ENCODE results near the gene HMGCL.

HMGCL gene

DNA sequence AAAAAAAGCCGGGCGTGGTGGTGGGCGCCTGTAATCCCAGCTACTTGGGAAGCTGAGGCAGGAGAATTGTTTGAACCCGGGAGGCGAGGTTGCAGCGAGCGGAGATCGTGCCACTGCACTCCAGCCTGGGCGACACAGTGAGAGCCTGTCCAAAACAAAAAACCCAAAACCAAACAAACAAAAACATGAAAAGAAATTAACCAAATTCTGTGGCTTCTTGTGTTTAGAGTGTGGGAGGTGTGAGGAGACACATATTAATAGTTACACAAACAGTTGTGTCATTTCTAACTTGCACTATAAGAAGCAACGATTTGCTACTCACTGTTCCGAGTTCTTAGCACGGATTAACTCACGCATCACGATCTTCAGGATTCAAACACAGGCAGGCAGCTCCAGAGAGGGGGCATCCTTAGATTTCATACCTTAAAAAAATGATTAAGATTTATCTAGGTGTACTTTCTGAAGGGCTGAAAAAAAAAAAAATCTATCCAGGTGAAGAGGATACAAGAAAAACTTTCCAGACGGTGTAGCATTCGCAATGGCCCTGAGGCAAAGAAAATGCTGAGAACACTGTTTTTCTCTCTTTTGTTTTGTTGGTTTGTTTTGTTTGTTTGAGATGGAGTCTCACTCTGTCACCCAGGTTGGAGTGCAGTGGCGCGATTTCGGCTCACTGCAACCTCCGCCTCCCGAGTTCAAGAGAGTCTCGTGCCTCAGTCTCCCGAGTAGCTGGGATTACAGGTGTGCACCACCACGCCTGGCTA, 713 bp upstream of the HMGCL start:
- H4K20me1 ChIP-seq (ENCODE audit: insufficient read depth, low read length, poor library complexity, severe bottlenecking) = peaks cover 3% of the 10 kb centered on the region
- TF ChIP-seq CTCF (conservative IDR thresholded peaks at IDR 0.05; ENCODE audit: low read length) (no peak), EZH2phosphoT487 (IDR thresholded peaks at IDR 0.05; ENCODE audit: borderline replicate concordance) (no peak)
- peak overlapping the region; percentile 99 for H3K4me3 ChIP-seq (ENCODE audit: low read length, poor library complexity, severe bottlenecking)
- H3F3A ChIP-seq (ENCODE audit: low read depth) = no peaks in the 10 kb centered on the region
- no peaks in the 10 kb centered on the region for H3K9me3 ChIP-seq (ENCODE audit: insufficient read depth, low read depth, low read length)
- H3K9me2 ChIP-seq (replicated peaks; ENCODE audit: low read depth, low read length) = no peaks in the 10 kb centered on the region
- no peaks in the 10 kb centered on the region for H3K36me3 ChIP-seq (ENCODE audit: insufficient read depth, low read length)
- peak overlapping the region; percentile 95 for H3K4me2 ChIP-seq (ENCODE audit: low read depth, low read length, poor library complexity, severe bottlenecking)
- H3K4me1 ChIP-seq (ENCODE audit: insufficient read depth, low read length, poor library complexity, severe bottlenecking) = peaks cover 26% of the 10 kb centered on the region
- H3K79me2 ChIP-seq (ENCODE audit: insufficient read depth, low read length) = peaks cover 18% of the 10 kb centered on the region
- peak overlapping the region; percentile 94 for H3K9ac ChIP-seq (ENCODE audit: low read depth, low read length, poor library complexity, severe bottlenecking)
- no peaks in the 10 kb centered on the region for H3K27me3 ChIP-seq (ENCODE audit: insufficient read depth, low read length, poor library complexity, severe bottlenecking)
- H2AFZ ChIP-seq (ENCODE audit: low read length) = peak overlapping the region; percentile 86

- H3K36me3 ChIP-seq (ENCODE audit: insufficient read depth, low read length) = no peaks in the 10 kb centered on the region
- TF ChIP-seq CTCF (conservative IDR thresholded peaks at IDR 0.05; ENCODE audit: low read length) = no peak
- TF ChIP-seq EZH2phosphoT487 (IDR thresholded peaks at IDR 0.05; ENCODE audit: borderline replicate concordance) = no peak
- no peaks in the 10 kb centered on the region for H3K9me3 ChIP-seq (ENCODE audit: insufficient read depth, low read depth, low read length)
- H3K27me3 ChIP-seq (ENCODE audit: insufficient read depth, low read length, poor library complexity, severe bottlenecking) = no peaks in the 10 kb centered on the region
- H3K79me2 ChIP-seq (ENCODE audit: insufficient read depth, low read length) = peaks cover 18% of the 10 kb centered on the region
- H3K4me1 ChIP-seq (ENCODE audit: insufficient read depth, low read length, poor library complexity, severe bottlenecking) = peaks cover 26% of the 10 kb centered on the region
- peaks cover 3% of the 10 kb centered on the region for H4K20me1 ChIP-seq (ENCODE audit: insufficient read depth, low read length, poor library complexity, severe bottlenecking)
- peak overlapping the region; percentile 99 for H3K4me3 ChIP-seq (ENCODE audit: low read length, poor library complexity, severe bottlenecking)
- peak overlapping the region; percentile 94 for H3K9ac ChIP-seq (ENCODE audit: low read depth, low read length, poor library complexity, severe bottlenecking)
- H2AFZ ChIP-seq (ENCODE audit: low read length) = peak overlapping the region; percentile 83; the same call in 1 of the 2 replicates
- no peaks in the 10 kb centered on the region for H3F3A ChIP-seq (ENCODE audit: low read depth)
- peak overlapping the region; percentile 95 for H3K4me2 ChIP-seq (ENCODE audit: low read depth, low read length, poor library complexity, severe bottlenecking)
- H3K9me2 ChIP-seq (replicated peaks; ENCODE audit: low read depth, low read length) = no peaks in the 10 kb centered on the region
These were observed 536 bp downstream of the HMGCL start for GRCh38 chr1:23824711-23825075.

- Histone ChIP-seq H2AFZ (ENCODE audit: low read length) (no peak overlapping the region), H3K9ac (ENCODE audit: low read depth, low read length, poor library complexity, severe bottlenecking) (peak overlapping the region; percentile 94), H3K4me3 (ENCODE audit: low read length, poor library complexity, severe bottlenecking) (peak overlapping the region; percentile 99), H3K9me2 (replicated peaks; ENCODE audit: low read depth, low read length) (no peaks in the 10 kb centered on the region), H3K27me3 (ENCODE audit: insufficient read depth, low read length, poor library complexity, severe bottlenecking) (no peaks in the 10 kb centered on the region), H4K20me1 (ENCODE audit: insufficient read depth, low read length, poor library complexity, severe bottlenecking) (peaks cover 3% of the 10 kb centered on the region), H3F3A (ENCODE audit: low read depth) (no peaks in the 10 kb centered on the region), H3K36me3 (ENCODE audit: insufficient read depth, low read length) (no peaks in the 10 kb centered on the region), H3K79me2 (ENCODE audit: insufficient read depth, low read length) (peaks cover 18% of the 10 kb centered on the region), H3K9me3 (ENCODE audit: insufficient read depth, low read depth, low read length) (no peaks in the 10 kb centered on the region), H3K4me2 (ENCODE audit: low read depth, low read length, poor library complexity, severe bottlenecking) (peak overlapping the region; percentile 95), H3K4me1 (ENCODE audit: insufficient read depth, low read length, poor library complexity, severe bottlenecking) (peaks cover 26% of the 10 kb centered on the region)
- TF ChIP-seq CTCF (conservative IDR thresholded peaks at IDR 0.05; ENCODE audit: low read length) = no peak
- no peak for TF ChIP-seq EZH2phosphoT487 (IDR thresholded peaks at IDR 0.05; ENCODE audit: borderline replicate concordance)
These were observed 1.5 kb downstream of the HMGCL start for GRCh38 chr1:23823767-23824166.
